GM12878 (cell line): Measurements from ENCODE around the gene IL17RB. TPM values are rescaled to one million over a fixed set of nuclear protein-coding genes. Genes with fewer than 3 reads are reported as not detected.

ENCODE experiments used
- ASH2L ChIP-seq: fragments of 300-600, 200-600 bp; sonication (generic); IDR thresholded peaks from 2 replicates; pipeline ENCODE4 v1.6.1; 2017; ENCODE audit warnings: low read depth, mild to moderate bottlenecking, borderline replicate concordance
- ATF7 ChIP-seq: fragments of 450-650 bp; IDR thresholded peaks from 2 replicates; pipeline ENCODE4 v1.6.1; 2016; ENCODE audit warnings: low read depth, mild to moderate bottlenecking
- BACH1 ChIP-seq: fragments of 450-650 bp; IDR thresholded peaks from 2 replicates; pipeline ENCODE4 v1.6.1; 2017; ENCODE audit warnings: mild to moderate bottlenecking, borderline replicate concordance
- CBFB ChIP-seq: IDR thresholded peaks from 2 replicates; pipeline ENCODE4 v1.6.1; 2016; ENCODE audit warnings: antibody characterized with exemption, low read depth
- CBX3 ChIP-seq: fragments of 200-600 bp; sonication (generic); IDR thresholded peaks from 2 replicates; pipeline ENCODE4 v1.6.1; 2016; ENCODE audit warnings: low read depth, borderline replicate concordance
- CBX5 ChIP-seq: sonication (generic); IDR thresholded peaks from 2 replicates; pipeline ENCODE4 v1.6.1; 2016; ENCODE audit warnings: low read depth, moderate library complexity, mild to moderate bottlenecking, inconsistent platforms
- CEBPZ ChIP-seq: fragments of 150-350 bp; IDR thresholded peaks from 2 replicates; pipeline ENCODE4 v1.6.1; 2016; ENCODE audit warnings: low read depth, low read length
- CREB1 ChIP-seq: IDR thresholded peaks from 2 replicates; pipeline ENCODE4 v1.6.1; 2012; ENCODE audit warnings: low read depth, mild to moderate bottlenecking, inconsistent platforms
- DPF2 ChIP-seq: fragments of 450-650 bp; IDR thresholded peaks from 2 replicates; pipeline ENCODE4 v1.6.1; 2017; ENCODE audit warnings: mild to moderate bottlenecking
- FOXK2 ChIP-seq: fragments of 450-650 bp; IDR thresholded peaks from 2 replicates; pipeline ENCODE4 v1.6.1; 2017; ENCODE audit warnings: mild to moderate bottlenecking, moderate library complexity
- GATAD2B ChIP-seq: fragments of 450-650 bp; conservative IDR thresholded peaks from 2 replicates; pipeline ENCODE4 v1.6.1; 2017; ENCODE audit warnings: low read depth, mild to moderate bottlenecking, moderate library complexity
- HCFC1 ChIP-seq: fragments of 150-350 bp; IDR thresholded peaks from 2 replicates; pipeline ENCODE4 v1.6.1; 2014; ENCODE audit warnings: low read length
- HDGF ChIP-seq: fragments of 450-650 bp; IDR thresholded peaks from 2 replicates; pipeline ENCODE4 v1.6.1; 2016; ENCODE audit warnings: antibody characterized with exemption
- MYC ChIP-seq: IDR thresholded peaks from 2 replicates; pipeline ENCODE4 v1.6.1; 2011; ENCODE audit warnings: mild to moderate bottlenecking, low read length, moderate library complexity, inconsistent platforms; ENCODE audit not compliant: insufficient read depth, insufficient replicate concordance, insufficient read length, severe bottlenecking
- NFYA ChIP-seq: IDR thresholded peaks from 2 replicates; pipeline ENCODE4 v1.6.1; 2011; ENCODE audit warnings: low read depth, mild to moderate bottlenecking, low read length, improper control_type of control experiment, borderline replicate concordance
- PAX5 ChIP-seq: IDR thresholded peaks from 2 replicates; pipeline ENCODE4 v1.6.1; 2011; ENCODE audit warnings: low read depth, low read length, borderline replicate concordance
- POLR2AphosphoS2 ChIP-seq: IDR thresholded peaks from 2 replicates; pipeline ENCODE4 v1.6.1; 2011; ENCODE audit warnings: low read depth, mild to moderate bottlenecking, low read length, improper control_type of control experiment, moderate library complexity
- POLR2AphosphoS5 ChIP-seq: IDR thresholded peaks from 2 replicates; pipeline ENCODE4 v1.6.1; 2011; ENCODE audit warnings: mild to moderate bottlenecking, low read length, inconsistent platforms
- RAD21 ChIP-seq: IDR thresholded peaks from 2 replicates; pipeline ENCODE4 v1.6.1; 2011; ENCODE audit warnings: mild to moderate bottlenecking, low read depth, low read length, moderate library complexity; ENCODE audit not compliant: insufficient read depth
- RBBP5 ChIP-seq: fragments of 200-600 bp; sonication (generic); conservative IDR thresholded peaks from 2 replicates; pipeline ENCODE4 v1.6.1; 2016
- RFX5 ChIP-seq: IDR thresholded peaks from 2 replicates; pipeline ENCODE4 v1.6.1; 2011; ENCODE audit warnings: low read depth, low read length, improper control_type of control experiment
- SMAD1 ChIP-seq: fragments of 450-650 bp; IDR thresholded peaks from 2 replicates; pipeline ENCODE4 v1.6.1; 2018; ENCODE audit warnings: mild to moderate bottlenecking, low read depth; ENCODE audit not compliant: partially characterized antibody
- SP1 ChIP-seq: IDR thresholded peaks from one replicate; pipeline ENCODE4 v1.6.1; 2011; ENCODE audit warnings: low read depth, low read length
- SPI1 ChIP-seq: IDR thresholded peaks from 2 replicates; pipeline ENCODE4 v1.6.1; 2011; ENCODE audit warnings: low read depth, mild to moderate bottlenecking, low read length, moderate library complexity, borderline replicate concordance; ENCODE audit not compliant: insufficient read depth
- SREBF2 ChIP-seq: IDR thresholded peaks from 2 replicates; pipeline ENCODE4 v1.6.1; 2012; ENCODE audit warnings: mild to moderate bottlenecking, low read length
- SRF ChIP-seq, 2 experiments: IDR thresholded peaks; 2 replicates each; pipeline ENCODE4 v1.6.1; 2011; ENCODE audit warnings: low read depth in 2 of 2, low read length in 2 of 2, mild to moderate bottlenecking in 1 of 2, moderate library complexity in 1 of 2
- TBL1XR1 ChIP-seq: IDR thresholded peaks from 2 replicates; pipeline ENCODE4 v1.6.1; 2012; ENCODE audit warnings: low read depth, low read length, improper control_type of control experiment
- ZBED1 ChIP-seq: IDR thresholded peaks from 2 replicates; pipeline ENCODE4 v1.6.1; 2016; ENCODE audit warnings: borderline replicate concordance
- ZNF274 ChIP-seq: IDR thresholded peaks from one replicate; pipeline ENCODE4 v1.8.0; 2011; ENCODE audit not compliant: insufficient read length, insufficient read depth
- polyA plus RNA-seq, 11 experiments: library from polyadenylated mRNA; depleted of rRNA in 4 of 11; unstranded in 6 of 11; stranded (reverse) in 5 of 11; fragments of >200 nt; fragmentation: Nextera tagmentation in 4 of 11; fragmentation: Illumina TruSeq in 1 of 11; extraction: Ambion mirVana in 4 of 11; extraction: Trizol in 1 of 11; gene quantifications; 1 replicate in 1 of 11; 2 replicates in 10 of 11; pipeline versions ENCODE4 v1.2.1 to v1.2.3, GENCODE V29; 2011 to 2016; ENCODE audit warnings: inconsistent platforms in 2 of 11, missing spikeins in 2 of 11, low read depth in 1 of 11
- total RNA-seq, 4 experiments: library from RNA; depleted of rRNA in 3 of 4; stranded (reverse); fragments of >200 nt in 3 of 4; fragmentation: Illumina TruSeq in 1 of 4; extraction: Trizol in 1 of 4; gene quantifications; 2 replicates each; pipeline versions ENCODE4 v1.2.1 to v1.2.3, GENCODE V29; 2013 to 2021
- TF ChIP-seq, protein P1 (sequence below): IDR thresholded peaks from 2 replicates; pipeline ENCODE4 v1.6.1; 2012; ENCODE audit warnings: low read depth, low read length, improper control_type of control experiment

Gene IL17RB
- total and polyA plus RNA-seq, 10 of the 15 experiments (the other 5 are each of a cell fraction or from before 2014, with no cell fraction given) = 1.9 to 17.2 (median 2.9) TPM

- TF ChIP-seq FOXK2 = no peak
- no peak for TF ChIP-seq NFYA
- TF ChIP-seq BACH1 = no peak; the same call in 1 of the 2 replicates
- peak; percentile 83 for TF ChIP-seq SP1
- TF ChIP-seq SREBF2 = peak; percentile 23; the same call in 1 of the 2 replicates
- TF ChIP-seq RBBP5 = no peak
- peak; percentile 84; the same call in 1 of the 2 replicates for TF ChIP-seq HDGF
- TF ChIP-seq ZBED1 = 0 out of 2 replicates have a peak, but pooled peaks have one; percentile 18
- TF ChIP-seq CBX5 = 0 out of 2 replicates have a peak, but pooled peaks have one; percentile 4
- TF ChIP-seq, protein P1, sequence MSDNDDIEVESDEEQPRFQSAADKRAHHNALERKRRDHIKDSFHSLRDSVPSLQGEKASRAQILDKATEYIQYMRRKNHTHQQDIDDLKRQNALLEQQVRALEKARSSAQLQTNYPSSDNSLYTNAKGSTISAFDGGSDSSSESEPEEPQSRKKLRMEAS = peak; percentile 77
- peak; percentile 51; the same call in 1 of the 2 replicates for TF ChIP-seq SPI1
- peak; percentile 84 for TF ChIP-seq ATF7
- peak; percentile 56; the same call in 1 of the 2 replicates for TF ChIP-seq TBL1XR1
- 0 out of 2 replicates have a peak, but pooled peaks have one; percentile 15 for TF ChIP-seq DPF2
- TF ChIP-seq ZNF274 = no peak
- peak; percentile 79; the same call in 1 of the 2 replicates for TF ChIP-seq CBFB
- no peak for TF ChIP-seq PAX5
- 0 out of 2 replicates have a peak, but pooled peaks have one; percentile 35 for TF ChIP-seq GATAD2B
- TF ChIP-seq CBX3 = no peak
- TF ChIP-seq MYC = no peak
- TF ChIP-seq ASH2L = peak; percentile 47; the same call in 1 of the 2 replicates
- peak in 1 of 2 experiments; percentile 75; a peak in 1 of 4 replicates for TF ChIP-seq SRF (IDR thresholded peaks at IDR 0.05; ENCODE audit: low read depth in 2 of 2, low read length in 2 of 2)
- peak; percentile 42 for TF ChIP-seq SMAD1
- no peak for TF ChIP-seq CEBPZ
- TF ChIP-seq HCFC1 = peak; percentile 75
- no peak for TF ChIP-seq RAD21
- TF ChIP-seq POLR2AphosphoS2 = peak; percentile 85
- peak; percentile 84 for TF ChIP-seq RFX5
- TF ChIP-seq CREB1 = peak; percentile 99
- peak; percentile 95 for TF ChIP-seq POLR2AphosphoS5
Observed at GRCh38 chr3:53891497-53892285, 45.3 kb downstream of the IL17RB start, which contains the start of gene SELENOK (continued).
